Stomach (tissue), 4 donors: ENCODE data around the gene PIMREG.
A peak's percentile ranks its signal among the peaks of the same experiment; 100 is the strongest.

Source experiments
- EP300 ChIP-seq: sonication (generic); formaldehyde crosslinking; IDR thresholded peaks from one replicate; pipeline ENCODE4 v1.6.1; 2017; ENCODE audit warnings: antibody characterized with exemption
- POLR2A ChIP-seq, 4 donors: fragments of 450-650 bp; IDR thresholded peaks; one replicate each; pipeline ENCODE4 v1.6.1; 2016; ENCODE audit warnings: antibody characterized with exemption in 4 of 4, control low read depth in 2 of 4, mild to moderate bottlenecking in 1 of 4, moderate library complexity in 1 of 4
- POLR2AphosphoS5 ChIP-seq, 3 donors: sonication (generic); formaldehyde crosslinking; IDR thresholded peaks; one replicate each; pipeline ENCODE4 v1.6.1; 2016; ENCODE audit warnings: antibody characterized with exemption in 3 of 3
- TF ChIP-seq, protein P1 (sequence below), 7 experiments: fragments of 450-650 bp in 4 of 7; fragments of 200-600 bp in 3 of 7; sonication (generic) in 3 of 7; IDR thresholded peaks; one replicate each; pipeline ENCODE4 v1.5.1; 2016 to 2019; ENCODE audit warnings: antibody characterized with exemption in 7 of 7, control low read depth in 2 of 7, mild to moderate bottlenecking in 1 of 7

DNA sequence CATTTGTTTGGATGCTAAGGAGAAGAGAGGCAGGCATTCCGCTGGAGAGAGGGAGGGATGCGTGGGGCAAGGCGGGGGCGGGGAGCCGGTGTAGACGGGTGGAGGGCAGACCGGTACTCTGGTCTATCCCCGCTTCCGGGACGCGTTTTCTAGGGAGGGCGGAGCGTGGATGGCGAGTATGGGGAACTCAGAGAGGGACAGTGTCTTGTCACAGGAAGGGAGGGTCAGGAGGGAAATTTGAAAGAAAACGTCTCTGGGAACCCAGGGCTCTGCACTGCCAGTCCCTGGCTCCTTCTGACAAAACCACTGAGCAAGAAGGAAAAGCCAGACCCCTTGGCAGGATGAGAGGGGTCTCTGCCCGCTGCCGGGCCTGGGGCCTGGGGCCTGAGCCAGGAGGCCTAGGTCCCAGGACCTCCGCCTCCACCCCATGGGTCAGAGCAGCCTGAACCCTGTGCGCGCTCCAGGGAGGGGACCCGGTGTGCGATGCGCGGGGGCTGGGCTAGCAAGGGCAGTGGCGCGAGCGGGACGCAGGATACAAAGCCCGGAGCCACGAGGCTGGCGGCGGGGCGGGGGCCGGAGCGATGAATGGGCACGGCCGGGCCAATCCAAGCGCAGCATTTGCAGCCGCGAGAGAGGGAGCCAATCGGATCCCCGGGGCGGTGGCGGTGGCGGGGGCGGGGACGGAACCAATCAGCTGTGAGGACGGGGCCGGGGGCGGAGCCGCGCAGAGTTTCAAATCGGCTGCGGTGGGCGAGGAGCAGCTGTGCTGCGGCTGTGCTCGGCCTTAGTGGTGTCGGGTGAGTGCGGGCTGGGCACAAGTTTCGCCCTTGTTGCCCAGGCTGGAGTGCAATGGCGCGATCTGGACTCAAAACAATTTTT, at the start of gene PIMREG:
- TF ChIP-seq POLR2A (IDR thresholded peaks at IDR 0.05) (no peak), EP300 (no peak), POLR2AphosphoS5 (IDR thresholded peaks at IDR 0.05) (peak in 1 of 3 donors; percentile 21)
- TF ChIP-seq, protein P1, sequence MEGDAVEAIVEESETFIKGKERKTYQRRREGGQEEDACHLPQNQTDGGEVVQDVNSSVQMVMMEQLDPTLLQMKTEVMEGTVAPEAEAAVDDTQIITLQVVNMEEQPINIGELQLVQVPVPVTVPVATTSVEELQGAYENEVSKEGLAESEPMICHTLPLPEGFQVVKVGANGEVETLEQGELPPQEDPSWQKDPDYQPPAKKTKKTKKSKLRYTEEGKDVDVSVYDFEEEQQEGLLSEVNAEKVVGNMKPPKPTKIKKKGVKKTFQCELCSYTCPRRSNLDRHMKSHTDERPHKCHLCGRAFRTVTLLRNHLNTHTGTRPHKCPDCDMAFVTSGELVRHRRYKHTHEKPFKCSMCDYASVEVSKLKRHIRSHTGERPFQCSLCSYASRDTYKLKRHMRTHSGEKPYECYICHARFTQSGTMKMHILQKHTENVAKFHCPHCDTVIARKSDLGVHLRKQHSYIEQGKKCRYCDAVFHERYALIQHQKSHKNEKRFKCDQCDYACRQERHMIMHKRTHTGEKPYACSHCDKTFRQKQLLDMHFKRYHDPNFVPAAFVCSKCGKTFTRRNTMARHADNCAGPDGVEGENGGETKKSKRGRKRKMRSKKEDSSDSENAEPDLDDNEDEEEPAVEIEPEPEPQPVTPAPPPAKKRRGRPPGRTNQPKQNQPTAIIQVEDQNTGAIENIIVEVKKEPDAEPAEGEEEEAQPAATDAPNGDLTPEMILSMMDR (IDR thresholded peaks at IDR 0.05) = no peak
